B cell (primary cell): ENCODE measurements around the gene ETFB.

ENCODE experiments used
- CTCF ChIP-seq: fragments of 200-600 bp; IDR thresholded peaks from one replicate; pipeline ENCODE4 v1.8.0; 2022; ENCODE audit warnings: antibody characterized with exemption, mild to moderate bottlenecking
- EZH2 ChIP-seq: IDR thresholded peaks from 2 replicates; pipeline ENCODE4 v1.6.1; 2012; ENCODE audit warnings: borderline replicate concordance, low read depth, mild to moderate bottlenecking, moderate library complexity, low read length; ENCODE audit not compliant: insufficient read depth, poor library complexity, severe bottlenecking

GRCh38 chr19:51347209-51347928 is 18.8 kb downstream of the ETFB start:
- TF ChIP-seq CTCF (no peak), EZH2 (no peak)
